A673 (cell line): ENCODE data around the gene LAIR1. TPM values are rescaled to one million over a fixed set of nuclear protein-coding genes. Genes with fewer than 3 reads are reported as not detected.

Experiments used
- BruUV-seq: library from RNA; stranded (reverse); fragments of 400-500 nt; replicated peaks from 2 replicates; lab custom pipeline; 2021; lab: Mats Ljungman, UMichigan
- CTCF ChIA-PET: fragments of 300-600 bp; sonication (Branson Sonifier 250); formaldehyde crosslinking; loops from one replicate; lab custom pipeline; 2022; ENCODE audit warnings: antibody characterized with exemption; lab: Charles Lee
- POLR2A ChIA-PET: fragments of 300-600 bp; sonication (Branson Sonifier 250); formaldehyde crosslinking; loops from one replicate; lab custom pipeline; 2022; ENCODE audit warnings: antibody characterized with exemption; ENCODE audit not compliant: low non-redundant PET; lab: Charles Lee
- DNase-seq: peaks from one replicate; pipeline ENCODE4 v3.0.0-alpha.2; 2015; ENCODE audit warnings: low spot score
- H3K27ac ChIP-seq: fragments of 200-600 bp; sonication (generic); 2 replicates; pipeline ENCODE4 v1.5.1; 2016; ENCODE audit warnings: mixed run types, low read depth, mild to moderate bottlenecking, mixed read lengths, antibody characterized with exemption, low read length; ENCODE audit not compliant: poor library complexity, severe bottlenecking
- H3K27me3 ChIP-seq: fragments of 200-600 bp; sonication (generic); replicated peaks from 2 replicates; pipeline ENCODE4 v1.6.1; 2017; ENCODE audit warnings: mixed run types, low read depth, mild to moderate bottlenecking, mixed read lengths, antibody characterized with exemption, low read length; ENCODE audit not compliant: insufficient read depth, poor library complexity
- H3K36me3 ChIP-seq: fragments of 200-600 bp; sonication (generic); 2 replicates; pipeline ENCODE4 v1.6.1; 2016; ENCODE audit warnings: mixed run types, mild to moderate bottlenecking, mixed read lengths, antibody characterized with exemption, low read length; ENCODE audit not compliant: insufficient read depth, poor library complexity, severe bottlenecking
- H3K4me1 ChIP-seq: fragments of 200-600 bp; sonication (generic); 2 replicates; pipeline ENCODE4 v1.6.1; 2017; ENCODE audit warnings: mixed run types, mild to moderate bottlenecking, mixed read lengths, antibody characterized with exemption, low read length; ENCODE audit not compliant: insufficient read depth, poor library complexity, severe bottlenecking
- H3K4me3 ChIP-seq: fragments of 200-600 bp; sonication (generic); 2 replicates; pipeline ENCODE4 v1.5.1; 2016; ENCODE audit warnings: low read depth, mixed run types, mild to moderate bottlenecking, mixed read lengths, low read length; ENCODE audit not compliant: poor library complexity, severe bottlenecking
- H3K9me3 ChIP-seq: fragments of 200-600 bp; sonication (generic); 2 replicates; pipeline ENCODE4 v1.6.1; 2016; ENCODE audit warnings: mixed run types, low read depth, mild to moderate bottlenecking, mixed read lengths, antibody characterized with exemption, low read length; ENCODE audit not compliant: poor library complexity, severe bottlenecking
- EZH2 ChIP-seq: fragments of 200-600 bp; sonication (generic); IDR thresholded peaks from 2 replicates; pipeline ENCODE4 v1.6.1; 2017; ENCODE audit warnings: borderline replicate concordance, low read depth, mild to moderate bottlenecking, mixed read lengths, antibody characterized with exemption, low read length; ENCODE audit not compliant: poor library complexity, severe bottlenecking
- intact Hi-C: fragments of 100-400 bp; cut with micrococcal nuclease; formaldehyde crosslinking; loops from one replicate; pipeline ENCODE4 v1.10.0; 2022; ENCODE audit not compliant: unreplicated experiment
- total RNA-seq: library from RNA; stranded (reverse); gene quantifications from 2 replicates; pipeline ENCODE4 v1.2.3, GENCODE V29; 2021
- TF ChIP-seq, protein P1 (sequence below): fragments of 300-800, 200-600 bp; sonication (generic); conservative IDR thresholded peaks from 2 replicates; pipeline ENCODE4 v1.5.1; 2017; ENCODE audit warnings: low read depth, mild to moderate bottlenecking, antibody characterized with exemption, low read length, moderate library complexity, mixed read lengths

LAIR1 gene
- total RNA-seq, 1 experiment from 2014 or later: not detected

DNA sequence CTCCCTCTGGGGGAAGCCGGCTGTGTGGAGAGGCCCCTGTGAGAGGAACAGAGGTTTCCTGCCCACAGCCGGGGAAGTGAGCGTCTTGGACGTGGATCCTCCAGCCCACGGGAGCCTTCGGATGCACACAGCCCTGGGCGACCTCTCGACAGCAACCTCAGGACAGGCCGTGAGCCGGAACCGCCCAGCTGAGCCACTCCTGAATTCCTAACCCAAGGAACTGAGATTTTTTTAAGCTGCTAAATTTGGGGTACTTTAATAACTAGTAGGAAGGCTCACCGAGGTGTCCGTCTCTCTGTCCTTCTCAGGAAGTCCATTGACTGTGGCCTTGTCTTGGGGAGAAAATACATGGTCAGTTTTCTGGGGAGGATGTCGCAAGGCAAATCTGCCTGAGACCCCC, 9.1 kb downstream of the LAIR1 start:
- H3K9me3 ChIP-seq: no peaks in the 10 kb centered on the region
- peaks cover 19% of the 10 kb centered on the region for H3K27me3 ChIP-seq
- H3K27ac ChIP-seq: no peak overlapping the region
- ChIA-PET CTCF (no interaction called here), POLR2A (no interaction called here)
- TF ChIP-seq, protein P1, sequence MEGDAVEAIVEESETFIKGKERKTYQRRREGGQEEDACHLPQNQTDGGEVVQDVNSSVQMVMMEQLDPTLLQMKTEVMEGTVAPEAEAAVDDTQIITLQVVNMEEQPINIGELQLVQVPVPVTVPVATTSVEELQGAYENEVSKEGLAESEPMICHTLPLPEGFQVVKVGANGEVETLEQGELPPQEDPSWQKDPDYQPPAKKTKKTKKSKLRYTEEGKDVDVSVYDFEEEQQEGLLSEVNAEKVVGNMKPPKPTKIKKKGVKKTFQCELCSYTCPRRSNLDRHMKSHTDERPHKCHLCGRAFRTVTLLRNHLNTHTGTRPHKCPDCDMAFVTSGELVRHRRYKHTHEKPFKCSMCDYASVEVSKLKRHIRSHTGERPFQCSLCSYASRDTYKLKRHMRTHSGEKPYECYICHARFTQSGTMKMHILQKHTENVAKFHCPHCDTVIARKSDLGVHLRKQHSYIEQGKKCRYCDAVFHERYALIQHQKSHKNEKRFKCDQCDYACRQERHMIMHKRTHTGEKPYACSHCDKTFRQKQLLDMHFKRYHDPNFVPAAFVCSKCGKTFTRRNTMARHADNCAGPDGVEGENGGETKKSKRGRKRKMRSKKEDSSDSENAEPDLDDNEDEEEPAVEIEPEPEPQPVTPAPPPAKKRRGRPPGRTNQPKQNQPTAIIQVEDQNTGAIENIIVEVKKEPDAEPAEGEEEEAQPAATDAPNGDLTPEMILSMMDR: no peak
- TF ChIP-seq EZH2: no peak
- H3K4me3 ChIP-seq: no peak overlapping the region
- intact Hi-C loops: no loop called here
- H3K4me1 ChIP-seq: no peaks in the 10 kb centered on the region
- H3K36me3 ChIP-seq: no peaks in the 10 kb centered on the region
- DNase-seq: no peak
- no TSS peak for BruUV-seq

GRCh38 chr19:54354761-54355160, 10.0 kb downstream of the LAIR1 start:
- intact Hi-C loops: no loop called here
- Histone ChIP-seq H3K4me3 (no peak overlapping the region), H3K9me3 (no peaks in the 10 kb centered on the region), H3K36me3 (no peaks in the 10 kb centered on the region), H3K4me1 (no peaks in the 10 kb centered on the region), H3K27me3 (peaks cover 27% of the 10 kb centered on the region), H3K27ac (no peak overlapping the region)
- BruUV-seq: no TSS peak
- DNase-seq: no peak
- TF ChIP-seq EZH2: no peak
- TF ChIP-seq, protein P1: no peak
- CTCF ChIA-PET: no interaction called here
- POLR2A ChIA-PET: no interaction called here

DNA sequence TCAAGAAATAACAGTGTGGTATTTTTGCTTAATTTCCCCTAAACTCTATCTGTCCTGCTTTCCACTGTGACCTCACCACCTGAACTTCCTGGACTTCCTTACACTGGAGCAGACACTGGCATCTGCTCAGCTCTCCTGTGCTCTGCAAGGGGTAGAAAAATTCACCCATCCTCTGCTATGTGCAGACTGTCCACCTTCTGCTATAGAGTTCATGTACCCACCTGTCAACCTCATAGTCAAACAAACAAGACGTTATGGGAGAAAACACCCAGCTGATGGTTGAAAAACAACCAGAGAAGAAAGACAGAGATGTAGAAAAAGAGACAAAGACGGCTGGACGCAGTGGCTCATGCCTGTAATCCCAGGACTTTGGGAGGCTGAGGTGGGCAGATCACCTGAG, 12.2 kb downstream of the LAIR1 start:
- no peaks in the 10 kb centered on the region for H3K4me1 ChIP-seq
- TF ChIP-seq, protein P1: no peak
- TF ChIP-seq EZH2: no peak
- peaks cover 36% of the 10 kb centered on the region for H3K27me3 ChIP-seq
- no peak for DNase-seq
- no TSS peak for BruUV-seq
- no peaks in the 10 kb centered on the region for H3K36me3 ChIP-seq
- ChIA-PET CTCF (no interaction called here), POLR2A (no interaction called here)
- intact Hi-C loops: no loop called here
- H3K27ac ChIP-seq: no peak overlapping the region
- no peak overlapping the region for H3K4me3 ChIP-seq
- H3K9me3 ChIP-seq: no peaks in the 10 kb centered on the region
